K562 (cell line): ENCODE results near the gene OPRD1. TPM values are rescaled to one million over a fixed set of nuclear protein-coding genes. Genes with fewer than 3 reads are reported as not detected.

Experiments used
- BCOR ChIP-seq: fragments of 450-650 bp; IDR thresholded peaks from 2 replicates; pipeline ENCODE4 v1.6.1; 2016
- E2F8 ChIP-seq: fragments of 450-650 bp; IDR thresholded peaks from 2 replicates; pipeline ENCODE4 v1.7.1; 2018; ENCODE audit warnings: mild to moderate bottlenecking, low read depth; ENCODE audit not compliant: partially characterized antibody
- GABPB2 ChIP-seq: fragments of 250-450 bp; sonication (Bioruptor Pico); conservative IDR thresholded peaks from 2 replicates; pipeline ENCODE4 v1.5.1; 2021; ENCODE audit warnings: mild to moderate bottlenecking
- HDAC1 ChIP-seq, 2 experiments: fragments of 450-650 bp; IDR thresholded peaks; 2 replicates each; pipeline ENCODE4 v1.6.1; 2016 to 2017; ENCODE audit warnings: inconsistent platforms in 1 of 2, mild to moderate bottlenecking in 1 of 2, moderate library complexity in 1 of 2
- PHB ChIP-seq: fragments of 250-450 bp; sonication (Bioruptor Pico); IDR thresholded peaks from 2 replicates; pipeline ENCODE4 v1.5.0; 2021
- SMARCB1 ChIP-seq: IDR thresholded peaks from 2 replicates; pipeline ENCODE4 v1.6.1; 2011; ENCODE audit warnings: improper control_type of control experiment, low read depth; ENCODE audit not compliant: insufficient read length
- XRCC5 ChIP-seq: fragments of 200-400 bp; formaldehyde crosslinking; IDR thresholded peaks from 2 replicates; pipeline ENCODE4 v1.6.1; 2017; ENCODE audit warnings: low read depth, mild to moderate bottlenecking, low read length
- ZBTB40 ChIP-seq, 2 experiments: fragments of 450-650 bp in 1 of 2; sonication (generic) in 1 of 2; formaldehyde crosslinking in 1 of 2; IDR thresholded peaks; 2 replicates each; pipeline versions ENCODE4 v1.7.1 to v1.9.0; 2016 to 2022; ENCODE audit warnings: inconsistent platforms in 1 of 2, mild to moderate bottlenecking in 1 of 2, missing genetic modification reagents in 1 of 2
- ZNF263 ChIP-seq: sonication (generic); formaldehyde crosslinking; IDR thresholded peaks from 2 replicates; pipeline ENCODE4 v1.8.0; 2022; ENCODE audit warnings: mild to moderate bottlenecking, missing genetic modification reagents, borderline replicate concordance
- polyA plus RNA-seq, 8 experiments: library from polyadenylated mRNA; depleted of rRNA in 4 of 8; stranded (reverse) in 5 of 8; unstranded in 3 of 8; fragments of >200 nt; fragmentation: Nextera tagmentation in 2 of 8; fragmentation: Illumina TruSeq in 1 of 8; extraction: Ambion mirVana in 2 of 8; extraction: Trizol in 1 of 8; gene quantifications; 2 replicates each; pipeline versions ENCODE4 v1.2.1 to v1.2.3, GENCODE V29; 2011 to 2014; ENCODE audit warnings: inconsistent platforms in 1 of 8, missing spikeins in 1 of 8
- total RNA-seq, 7 experiments: library from RNA; depleted of rRNA in 6 of 7; stranded (reverse); fragments of >200 nt in 6 of 7; fragmentation: Illumina TruSeq in 2 of 7; extraction: Trizol in 2 of 7; gene quantifications; 2 replicates each; pipeline versions ENCODE4 v1.2.1 to v1.2.3, GENCODE V29; 2011 to 2021; ENCODE audit warnings: low replicate concordance in 1 of 7
- TF ChIP-seq, protein P1 (sequence below): fragments of 200-800 bp; sonication (Bioruptor generic); IDR thresholded peaks from 2 replicates; pipeline ENCODE4 v1.6.1; 2017; ENCODE audit warnings: missing genetic modification characterization, missing compliant biosample characterization
- TF ChIP-seq, protein P2 (sequence below): fragments of 450-650 bp; formaldehyde crosslinking; IDR thresholded peaks from 2 replicates; pipeline ENCODE4 v1.4.0; 2022; ENCODE audit warnings: missing genetic modification characterization

OPRD1 gene
- total and polyA plus RNA-seq, 9 of the 15 experiments (the other 6 are each of a cell fraction or from before 2014, with no cell fraction given) = under 0.01 to 0.03 (median under 0.01) TPM; not detected in 6

DNA sequence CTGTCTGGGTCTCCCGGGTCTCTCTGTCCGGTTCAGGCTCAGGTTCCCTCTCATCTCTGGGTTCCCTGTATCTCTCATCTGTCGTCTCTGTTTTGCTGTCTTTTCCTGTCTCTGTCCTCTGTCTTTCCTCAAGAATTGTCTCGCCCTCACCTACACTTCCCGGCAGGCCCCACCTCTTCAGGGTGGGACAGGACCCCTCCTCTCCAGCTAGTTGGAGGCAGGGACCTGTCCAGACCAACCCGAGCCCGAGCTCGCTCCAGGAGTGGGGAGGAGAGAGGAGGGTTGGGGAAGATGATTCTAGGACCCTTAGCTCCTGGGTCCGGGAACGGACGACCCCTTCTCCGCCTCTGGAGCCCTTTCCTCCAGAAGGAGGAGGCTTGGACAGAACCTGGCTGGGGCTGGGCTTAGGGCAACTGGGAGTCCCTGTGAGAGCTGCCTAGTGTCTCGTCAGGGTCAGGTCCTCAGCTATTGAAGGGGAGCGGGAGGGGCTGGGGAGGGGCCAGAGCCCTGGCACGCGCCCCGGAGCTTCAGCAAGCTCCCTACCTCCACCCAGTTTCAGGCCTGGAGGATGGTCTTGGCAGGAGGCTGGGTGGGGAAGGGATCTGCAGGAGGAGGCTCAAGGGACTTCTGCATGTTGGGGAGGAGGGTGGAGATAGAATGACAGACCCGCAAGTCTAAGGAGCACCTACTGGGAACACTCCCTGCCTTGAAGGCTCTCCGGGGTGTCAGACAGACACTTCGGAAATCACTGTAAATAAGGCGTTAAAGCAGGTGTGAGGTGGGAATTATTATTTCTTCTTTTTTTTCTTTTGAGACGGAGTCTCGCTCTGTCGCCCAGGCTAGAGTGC lies 76.1 kb downstream of the OPRD1 start (continued):
- TF ChIP-seq ZBTB40 (IDR thresholded peaks at IDR 0.05) = peak; percentile 58
- TF ChIP-seq ZBTB40 (CRISPR knock-in tag; IDR thresholded peaks at IDR 0.05) = no peak
- TF ChIP-seq HDAC1 (IDR thresholded peaks at IDR 0.05) = peak in 1 of 2 experiments; percentile 12; a peak in 2 of 4 replicates
- TF ChIP-seq, protein P1, sequence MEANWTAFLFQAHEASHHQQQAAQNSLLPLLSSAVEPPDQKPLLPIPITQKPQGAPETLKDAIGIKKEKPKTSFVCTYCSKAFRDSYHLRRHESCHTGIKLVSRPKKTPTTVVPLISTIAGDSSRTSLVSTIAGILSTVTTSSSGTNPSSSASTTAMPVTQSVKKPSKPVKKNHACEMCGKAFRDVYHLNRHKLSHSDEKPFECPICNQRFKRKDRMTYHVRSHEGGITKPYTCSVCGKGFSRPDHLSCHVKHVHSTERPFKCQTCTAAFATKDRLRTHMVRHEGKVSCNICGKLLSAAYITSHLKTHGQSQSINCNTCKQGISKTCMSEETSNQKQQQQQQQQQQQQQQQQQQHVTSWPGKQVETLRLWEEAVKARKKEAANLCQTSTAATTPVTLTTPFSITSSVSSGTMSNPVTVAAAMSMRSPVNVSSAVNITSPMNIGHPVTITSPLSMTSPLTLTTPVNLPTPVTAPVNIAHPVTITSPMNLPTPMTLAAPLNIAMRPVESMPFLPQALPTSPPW = peak; percentile 83; the same call in 1 of the 2 replicates
- TF ChIP-seq, protein P2, sequence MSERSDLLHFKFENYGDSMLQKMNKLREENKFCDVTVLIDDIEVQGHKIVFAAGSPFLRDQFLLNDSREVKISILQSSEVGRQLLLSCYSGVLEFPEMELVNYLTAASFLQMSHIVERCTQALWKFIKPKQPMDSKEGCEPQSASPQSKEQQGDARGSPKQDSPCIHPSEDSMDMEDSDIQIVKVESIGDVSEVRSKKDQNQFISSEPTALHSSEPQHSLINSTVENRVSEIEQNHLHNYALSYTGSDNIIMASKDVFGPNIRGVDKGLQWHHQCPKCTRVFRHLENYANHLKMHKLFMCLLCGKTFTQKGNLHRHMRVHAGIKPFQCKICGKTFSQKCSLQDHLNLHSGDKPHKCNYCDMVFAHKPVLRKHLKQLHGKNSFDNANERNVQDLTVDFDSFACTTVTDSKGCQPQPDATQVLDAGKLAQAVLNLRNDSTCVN (CRISPR knock-in tag) = 0 out of 2 replicates have a peak, but pooled peaks have one; percentile 42
- no peak for TF ChIP-seq GABPB2 (CRISPR knock-in tag)
- TF ChIP-seq PHB = 0 out of 2 replicates have a peak, but pooled peaks have one; percentile 37
- 0 out of 2 replicates have a peak, but pooled peaks have one; percentile 16 for TF ChIP-seq XRCC5
- TF ChIP-seq BCOR = 0 out of 2 replicates have a peak, but pooled peaks have one; percentile 14
- TF ChIP-seq ZNF263 (CRISPR knock-in tag) = peak; percentile 98
- peak; percentile 43 for TF ChIP-seq E2F8
- no peak for TF ChIP-seq SMARCB1
